ENCODE results near the gene NBEA.
A peak's percentile ranks its signal among the peaks of the same experiment; 100 is the strongest.
"Not testable (repeated sequence)": the region's sequence is repeated elsewhere in the genome, so short reads cannot be mapped to it uniquely, and the experiment has no call there.

Gene NBEA

DNA sequence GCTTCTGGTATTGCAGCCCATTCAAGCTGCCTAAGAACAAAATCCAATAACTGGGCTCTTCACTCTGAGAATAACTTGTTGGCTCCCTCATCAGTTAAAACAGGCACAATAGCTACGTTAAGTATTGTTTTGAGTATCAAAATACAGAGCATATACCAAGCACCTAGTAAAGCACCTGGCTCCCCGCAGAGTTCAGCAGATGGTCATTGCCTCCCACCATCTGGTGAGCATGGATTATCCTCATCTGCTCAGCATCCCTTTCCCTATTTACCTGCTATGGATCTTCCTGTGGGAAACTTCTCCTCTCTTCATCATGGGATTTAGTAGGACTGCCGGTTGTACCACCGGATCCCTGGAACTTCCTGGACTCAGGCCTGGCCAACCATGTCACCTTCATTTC is 733.6 kb downstream of the NBEA start:
- H3K27ac ChIP-seq (ENCODE audit: low read length), result no peak overlapping the region

DNA sequence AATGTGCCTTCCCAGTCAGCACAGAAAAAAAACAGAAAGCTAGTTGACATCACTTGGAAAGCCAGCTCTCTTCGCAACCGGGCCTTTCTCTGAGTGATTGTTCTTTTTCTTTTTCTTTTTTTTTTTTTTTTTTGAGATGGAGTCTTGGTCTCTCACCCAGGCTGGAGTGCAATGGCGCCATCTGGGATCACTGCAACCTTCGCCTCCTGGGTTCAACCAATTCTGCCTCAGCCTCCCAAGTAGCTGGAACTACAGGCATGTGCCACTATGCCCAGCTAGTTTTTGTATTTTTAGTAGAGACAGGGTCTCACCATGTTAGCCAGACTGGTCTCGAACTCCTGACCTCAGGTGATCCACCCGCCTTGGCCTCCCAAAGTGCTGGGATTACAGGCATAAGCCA is 735.8 kb downstream of the NBEA start:
- H3K36me3 ChIP-seq (ENCODE audit: control insufficient read depth in 1 of 2, insufficient read depth in 2 of 2, low read length in 2 of 2); H3K27ac ChIP-seq (ENCODE audit: low read length); H3K4me1 ChIP-seq (ENCODE audit: control insufficient read depth in 1 of 2, insufficient read depth in 2 of 2, low read length in 2 of 2); H3K27me3 ChIP-seq (ENCODE audit: low read depth, low read length); H3K4me3 ChIP-seq (ENCODE audit: low read depth in 1 of 2, low read length in 2 of 2); H3K9me3 ChIP-seq (ENCODE audit: control insufficient read depth in 1 of 2, low read length in 2 of 2): not testable (repeated sequence)

More for the DNA sequence above, 733.6 kb downstream of the NBEA start:
- Histone ChIP-seq H3K4me1 (ENCODE audit: control insufficient read depth in 1 of 2, insufficient read depth in 2 of 2, low read length in 2 of 2) (no peaks in the 10 kb centered on the region), H3K9me3 (ENCODE audit: control insufficient read depth in 1 of 2, low read length in 2 of 2) (peaks cover 0 to 4% of the 10 kb centered on the region in 2 donors), H3K4me3 (ENCODE audit: low read depth in 1 of 2, low read length in 2 of 2) (no peak overlapping the region), H3K27me3 (ENCODE audit: low read depth, low read length) (no peaks in the 10 kb centered on the region), H3K36me3 (ENCODE audit: control insufficient read depth in 1 of 2, insufficient read depth in 2 of 2, low read length in 2 of 2) (peaks cover 0 to 2% of the 10 kb centered on the region in 2 donors)

DNA sequence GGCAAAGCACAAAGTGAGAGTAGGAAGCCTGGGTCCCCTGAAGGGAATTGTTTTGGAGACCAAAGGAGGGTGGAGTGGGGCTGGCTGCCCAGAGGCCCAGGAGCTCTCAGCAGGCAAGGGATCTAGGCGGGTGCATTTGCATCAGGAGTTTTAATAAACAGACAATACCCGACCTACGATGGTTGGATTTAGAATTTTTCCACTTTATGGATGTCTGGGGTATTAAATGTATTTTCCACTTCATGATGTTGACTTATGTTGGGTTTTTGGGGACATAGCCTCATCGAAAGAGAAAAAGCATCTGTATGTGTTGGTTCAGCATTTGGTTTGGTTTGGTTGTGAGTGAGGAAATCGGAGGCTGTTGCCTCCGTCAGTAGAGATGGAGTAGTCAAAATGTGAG is 739.6 kb downstream of the NBEA start:
- no peaks in the 10 kb centered on the region for H3K36me3 ChIP-seq (ENCODE audit: control insufficient read depth in 1 of 2, insufficient read depth in 2 of 2, low read length in 2 of 2)
- no peak overlapping the region for H3K4me3 ChIP-seq (ENCODE audit: low read depth in 1 of 2, low read length in 2 of 2)
- no peaks in the 10 kb centered on the region for H3K4me1 ChIP-seq (ENCODE audit: control insufficient read depth in 1 of 2, insufficient read depth in 2 of 2, low read length in 2 of 2)
- H3K27ac ChIP-seq (ENCODE audit: low read length), result no peak overlapping the region
- H3K9me3 ChIP-seq (ENCODE audit: control insufficient read depth in 1 of 2, low read length in 2 of 2), result peaks cover 0 to 4% of the 10 kb centered on the region in 2 donors
- no peaks in the 10 kb centered on the region for H3K27me3 ChIP-seq (ENCODE audit: low read depth, low read length)

DNA sequence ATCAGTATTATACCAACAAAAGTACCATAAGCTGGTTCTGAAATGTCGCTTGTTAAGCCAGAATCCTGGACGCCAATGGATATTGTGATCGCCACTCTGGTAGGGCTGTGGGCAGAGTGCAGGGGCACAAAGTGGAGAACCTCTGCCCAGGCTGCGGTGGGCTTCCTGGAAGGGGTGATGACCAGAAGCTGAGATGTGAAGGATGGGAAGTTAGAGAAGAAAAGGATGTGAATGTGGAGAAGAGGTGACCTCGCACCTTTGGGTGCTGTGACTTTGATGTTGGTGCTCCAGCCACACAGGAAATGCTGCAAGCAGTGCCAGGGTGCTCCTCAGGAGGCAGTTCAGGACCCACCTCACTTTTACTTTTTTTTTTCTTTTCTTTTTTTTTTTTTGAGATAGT is 742.4 kb downstream of the NBEA start:
- Histone ChIP-seq H3K4me1 (ENCODE audit: control insufficient read depth in 1 of 2, insufficient read depth in 2 of 2, low read length in 2 of 2) (no peaks in the 10 kb centered on the region), H3K4me3 (ENCODE audit: low read depth in 1 of 2, low read length in 2 of 2) (no peak overlapping the region)

DNA sequence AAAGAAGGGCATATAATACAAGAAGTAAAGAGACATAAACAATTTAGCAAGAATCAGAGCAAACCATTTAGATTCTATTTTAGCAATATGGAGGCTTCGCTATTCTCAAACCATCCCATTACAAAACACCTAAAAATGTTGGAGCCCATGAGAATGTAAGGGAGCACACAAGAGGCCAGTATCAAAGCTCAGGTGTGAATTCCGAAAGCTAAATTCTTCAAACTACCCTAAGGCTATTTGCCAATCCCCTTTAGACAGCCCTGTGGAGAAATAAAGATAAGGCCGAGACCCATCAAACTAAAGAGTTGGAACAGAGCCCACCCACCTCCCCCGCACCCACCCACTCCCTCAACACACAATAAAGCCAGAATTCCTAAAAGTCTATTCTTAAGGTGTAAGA is 745.3 kb downstream of the NBEA start:
- H3K27ac ChIP-seq (ENCODE audit: low read length), result no peak overlapping the region
- H3K4me3 ChIP-seq (ENCODE audit: low read depth in 1 of 2, low read length in 2 of 2), result no peak overlapping the region

More for the DNA sequence above, 742.4 kb downstream of the NBEA start:
- Histone ChIP-seq H3K9me3 (ENCODE audit: control insufficient read depth in 1 of 2, low read length in 2 of 2) (no peaks in the 10 kb centered on the region), H3K27me3 (ENCODE audit: low read depth, low read length) (no peaks in the 10 kb centered on the region), H3K36me3 (ENCODE audit: control insufficient read depth in 1 of 2, insufficient read depth in 2 of 2, low read length in 2 of 2) (no peaks in the 10 kb centered on the region), H3K27ac (ENCODE audit: low read length) (no peak overlapping the region)

DNA sequence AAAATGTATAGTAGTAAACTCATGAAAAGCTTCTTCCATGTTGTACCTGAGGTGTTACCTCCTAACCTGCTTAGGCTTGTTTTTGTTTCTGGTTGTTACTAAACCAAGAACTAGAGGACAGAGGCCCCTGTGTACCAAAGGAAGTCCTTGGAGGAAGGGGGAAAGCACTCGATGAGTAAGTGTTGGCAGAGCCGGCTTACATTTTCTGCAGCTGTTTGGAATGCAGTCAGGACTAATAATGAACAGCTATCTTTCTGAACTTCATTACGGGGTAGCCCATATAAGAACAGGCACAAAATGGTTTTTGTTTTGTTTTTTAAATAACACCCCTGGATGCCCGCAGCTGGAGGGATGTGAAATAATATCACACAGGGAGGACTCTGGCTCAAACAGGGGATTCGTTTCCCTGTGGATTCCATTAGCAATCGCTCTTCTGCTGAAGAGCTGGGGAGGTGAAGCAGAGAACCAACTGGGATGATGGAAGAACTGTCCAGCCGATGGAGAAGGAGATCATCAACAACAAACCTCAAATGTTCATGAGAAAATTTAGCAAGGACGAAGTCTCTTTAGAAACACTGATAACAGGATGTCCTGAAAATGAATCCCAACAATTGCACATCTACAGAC is 748.6 kb downstream of the NBEA start:
- H3K9me3 ChIP-seq (ENCODE audit: control insufficient read depth in 1 of 2, low read length in 2 of 2), result no peaks in the 10 kb centered on the region
- H3K27me3 ChIP-seq (ENCODE audit: low read depth, low read length), result no peaks in the 10 kb centered on the region
- no peak overlapping the region for H3K4me3 ChIP-seq (ENCODE audit: low read depth in 1 of 2, low read length in 2 of 2)
- peaks cover 0 to 9% of the 10 kb centered on the region in 2 donors for H3K4me1 ChIP-seq (ENCODE audit: control insufficient read depth in 1 of 2, insufficient read depth in 2 of 2, low read length in 2 of 2)
- H3K36me3 ChIP-seq (ENCODE audit: control insufficient read depth in 1 of 2, insufficient read depth in 2 of 2, low read length in 2 of 2), result no peaks in the 10 kb centered on the region
- no peak overlapping the region for H3K27ac ChIP-seq (ENCODE audit: low read length)

More for the DNA sequence above, 745.3 kb downstream of the NBEA start:
- Histone ChIP-seq H3K9me3 (ENCODE audit: control insufficient read depth in 1 of 2, low read length in 2 of 2) (no peaks in the 10 kb centered on the region), H3K36me3 (ENCODE audit: control insufficient read depth in 1 of 2, insufficient read depth in 2 of 2, low read length in 2 of 2) (no peaks in the 10 kb centered on the region), H3K27me3 (ENCODE audit: low read depth, low read length) (no peaks in the 10 kb centered on the region), H3K4me1 (ENCODE audit: control insufficient read depth in 1 of 2, insufficient read depth in 2 of 2, low read length in 2 of 2) (no peaks in the 10 kb centered on the region)

DNA sequence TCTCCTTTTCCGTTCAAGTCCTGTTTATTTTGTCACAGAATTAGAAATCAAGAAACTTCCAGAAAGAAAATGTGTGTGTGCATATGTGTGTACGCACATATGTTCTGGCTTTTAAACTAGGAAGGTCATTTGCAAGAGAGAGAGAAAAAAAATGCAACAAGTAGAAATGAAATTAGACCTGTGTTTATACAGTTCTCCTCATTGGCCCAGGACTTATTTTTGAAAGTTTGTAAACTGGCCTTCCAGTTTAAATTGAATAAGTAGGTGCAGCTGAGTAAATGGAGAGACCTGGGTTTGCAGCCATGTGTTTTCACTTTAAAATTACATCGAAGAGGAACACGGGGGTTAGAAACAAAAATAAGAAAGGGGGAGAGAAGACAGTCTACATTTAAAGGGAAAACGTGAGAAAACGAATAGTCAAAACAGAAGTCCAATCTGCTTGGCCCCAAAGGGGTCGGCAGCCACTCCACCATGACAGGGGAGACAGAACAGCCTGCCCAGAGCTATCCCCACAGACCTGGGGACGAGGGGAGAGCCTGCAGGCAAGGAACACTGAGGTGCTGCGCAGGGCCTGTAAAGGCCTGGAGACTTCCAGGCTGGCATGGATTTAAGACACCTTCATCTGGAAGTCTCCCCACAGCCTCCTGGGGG is 751.2 kb downstream of the NBEA start:
- Histone ChIP-seq H3K9me3 (ENCODE audit: control insufficient read depth in 1 of 2, low read length in 2 of 2) (no peaks in the 10 kb centered on the region), H3K27me3 (ENCODE audit: low read depth, low read length) (no peaks in the 10 kb centered on the region), H3K4me1 (ENCODE audit: control insufficient read depth in 1 of 2, insufficient read depth in 2 of 2, low read length in 2 of 2) (peaks cover 0 to 9% of the 10 kb centered on the region in 2 donors), H3K27ac (ENCODE audit: low read length) (peak overlapping the region; percentile 16), H3K4me3 (ENCODE audit: low read depth in 1 of 2, low read length in 2 of 2) (peak overlapping the region in 1 of 2 donors; percentile 11), H3K36me3 (ENCODE audit: control insufficient read depth in 1 of 2, insufficient read depth in 2 of 2, low read length in 2 of 2) (no peaks in the 10 kb centered on the region)

DNA sequence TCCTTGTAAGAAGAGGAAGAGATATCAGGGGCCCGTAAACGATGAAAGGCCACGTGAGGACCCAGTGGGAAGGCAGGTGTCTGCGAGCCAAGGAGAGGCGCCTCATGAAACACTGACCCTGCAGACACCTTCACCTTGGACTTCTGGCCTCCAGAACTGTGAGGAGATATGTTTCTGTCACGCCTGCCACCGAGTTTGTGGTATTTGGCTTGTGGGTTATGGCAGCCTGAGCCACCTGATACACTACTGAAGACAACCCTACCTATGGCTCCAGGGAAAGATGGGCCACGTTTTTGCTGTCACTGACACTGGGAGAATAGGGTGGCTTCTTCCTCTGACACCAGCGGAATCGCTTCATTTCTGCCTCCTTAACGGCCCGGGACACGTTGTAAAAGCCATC is 752.0 kb downstream of the NBEA start:
- Histone ChIP-seq H3K9me3 (ENCODE audit: control insufficient read depth in 1 of 2, low read length in 2 of 2) (no peaks in the 10 kb centered on the region), H3K27ac (ENCODE audit: low read length) (no peak overlapping the region), H3K36me3 (ENCODE audit: control insufficient read depth in 1 of 2, insufficient read depth in 2 of 2, low read length in 2 of 2) (no peaks in the 10 kb centered on the region), H3K27me3 (ENCODE audit: low read depth, low read length) (no peaks in the 10 kb centered on the region), H3K4me1 (ENCODE audit: control insufficient read depth in 1 of 2, insufficient read depth in 2 of 2, low read length in 2 of 2) (peaks cover 0 to 17% of the 10 kb centered on the region in 2 donors), H3K4me3 (ENCODE audit: low read depth in 1 of 2, low read length in 2 of 2) (no peak overlapping the region)

DNA sequence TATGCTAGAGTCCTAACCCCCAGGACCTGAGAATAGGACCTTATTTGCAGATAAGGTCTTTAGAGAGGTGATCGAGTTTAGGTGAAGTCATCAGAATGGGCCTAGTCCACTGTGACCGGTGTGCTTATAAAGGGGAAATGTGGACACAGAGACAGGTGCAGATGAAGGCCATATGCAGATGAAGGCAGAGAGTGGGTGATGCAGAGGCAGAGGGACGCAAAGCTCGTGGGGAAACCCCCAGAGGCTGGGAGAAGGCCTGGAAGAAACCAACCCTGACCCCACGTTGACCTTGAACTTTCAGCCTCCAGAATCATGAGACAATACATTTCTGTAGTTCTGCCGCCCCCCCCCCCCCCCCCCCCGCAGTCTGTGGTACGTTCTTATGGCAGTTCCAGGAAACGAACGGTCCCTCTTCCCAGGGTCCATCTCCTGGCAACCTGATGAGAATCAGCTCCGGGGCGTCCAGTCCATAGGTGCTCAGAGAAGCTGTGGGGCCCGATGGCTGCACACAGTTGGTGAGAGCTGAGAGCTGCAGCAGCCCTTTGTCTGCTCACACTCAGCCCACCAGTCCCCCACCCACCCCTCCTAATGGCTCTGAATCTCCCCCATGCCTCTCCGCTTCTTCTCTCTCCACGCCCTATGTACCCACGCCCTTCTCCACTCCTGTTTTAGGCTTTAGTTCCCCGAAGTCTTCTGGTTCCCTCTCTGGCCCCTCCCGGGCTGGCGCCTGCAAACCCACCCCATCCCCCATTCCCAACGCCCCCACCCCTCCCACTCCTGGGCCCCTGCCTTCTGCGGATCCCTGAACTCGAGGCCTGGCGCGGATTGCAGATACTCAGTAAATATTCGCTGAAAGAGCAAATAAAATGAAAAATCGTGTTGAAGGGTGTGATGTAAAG is 752.7 kb downstream of the NBEA start:
- H3K27ac ChIP-seq (ENCODE audit: low read length), result no peak overlapping the region

DNA sequence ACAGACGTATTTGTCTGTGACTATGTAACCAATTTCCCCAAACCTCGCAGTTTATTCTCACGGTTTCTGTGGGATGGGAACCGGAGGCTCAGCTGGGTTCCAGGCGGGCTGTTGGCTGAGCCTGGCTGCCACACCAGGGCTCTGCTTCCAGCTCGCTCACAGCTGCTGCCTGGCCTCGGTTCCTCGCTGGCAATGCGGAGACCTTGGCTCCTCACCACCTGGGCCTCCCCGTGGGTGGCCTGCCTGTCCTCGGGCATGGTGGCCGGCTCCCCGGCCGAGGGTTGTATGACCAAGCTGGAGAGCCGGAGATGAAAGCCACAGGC is 753.3 kb downstream of the NBEA start:
- no peak overlapping the region for H3K4me3 ChIP-seq (ENCODE audit: low read depth in 1 of 2, low read length in 2 of 2)
- H3K27ac ChIP-seq (ENCODE audit: low read length), result no peak overlapping the region
- no peaks in the 10 kb centered on the region for H3K27me3 ChIP-seq (ENCODE audit: low read depth, low read length)

More for the DNA sequence above, 752.7 kb downstream of the NBEA start:
- peaks cover 0 to 20% of the 10 kb centered on the region in 2 donors for H3K4me1 ChIP-seq (ENCODE audit: control insufficient read depth in 1 of 2, insufficient read depth in 2 of 2, low read length in 2 of 2)
- H3K36me3 ChIP-seq (ENCODE audit: control insufficient read depth in 1 of 2, insufficient read depth in 2 of 2, low read length in 2 of 2), result no peaks in the 10 kb centered on the region
- H3K4me3 ChIP-seq (ENCODE audit: low read depth in 1 of 2, low read length in 2 of 2), result no peak overlapping the region
- H3K9me3 ChIP-seq (ENCODE audit: control insufficient read depth in 1 of 2, low read length in 2 of 2), result no peaks in the 10 kb centered on the region
- H3K27me3 ChIP-seq (ENCODE audit: low read depth, low read length), result no peaks in the 10 kb centered on the region

DNA sequence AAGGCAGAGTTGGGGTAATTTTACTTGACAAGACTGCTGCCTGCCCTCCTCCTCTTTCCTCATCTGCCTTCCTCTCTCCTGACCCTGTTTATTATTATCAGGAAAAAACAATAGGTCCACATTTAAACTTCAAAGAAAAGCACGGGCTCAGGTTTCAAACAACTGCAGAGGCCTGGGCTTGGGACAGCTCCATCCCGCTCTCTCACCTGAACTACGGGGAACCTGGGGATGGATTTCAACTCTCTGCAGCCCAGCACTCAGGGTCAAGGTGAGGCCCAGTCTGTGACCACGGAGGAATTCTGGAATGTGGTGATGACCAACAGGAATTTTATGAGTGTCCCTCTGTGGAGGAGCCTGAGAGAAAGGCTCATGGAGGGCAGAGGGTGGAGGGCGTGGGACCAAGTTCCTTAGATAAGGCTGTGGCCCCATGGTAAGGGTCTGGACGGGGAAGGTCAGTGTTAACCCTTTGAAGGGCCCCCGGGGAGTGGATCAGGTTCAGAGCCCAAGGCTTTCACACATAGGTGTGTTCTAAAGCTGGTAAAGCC is 755.2 kb downstream of the NBEA start:
- H3K4me3 ChIP-seq (ENCODE audit: low read depth in 1 of 2, low read length in 2 of 2), result no peak overlapping the region
- peaks cover 0 to 20% of the 10 kb centered on the region in 2 donors for H3K4me1 ChIP-seq (ENCODE audit: control insufficient read depth in 1 of 2, insufficient read depth in 2 of 2, low read length in 2 of 2)
- H3K27me3 ChIP-seq (ENCODE audit: low read depth, low read length), result no peaks in the 10 kb centered on the region
- no peak overlapping the region for H3K27ac ChIP-seq (ENCODE audit: low read length)
- H3K9me3 ChIP-seq (ENCODE audit: control insufficient read depth in 1 of 2, low read length in 2 of 2), result no peaks in the 10 kb centered on the region
- H3K36me3 ChIP-seq (ENCODE audit: control insufficient read depth in 1 of 2, insufficient read depth in 2 of 2, low read length in 2 of 2), result no peaks in the 10 kb centered on the region

More for the DNA sequence above, 753.3 kb downstream of the NBEA start:
- Histone ChIP-seq H3K4me1 (ENCODE audit: control insufficient read depth in 1 of 2, insufficient read depth in 2 of 2, low read length in 2 of 2) (peaks cover 0 to 20% of the 10 kb centered on the region in 2 donors), H3K9me3 (ENCODE audit: control insufficient read depth in 1 of 2, low read length in 2 of 2) (no peaks in the 10 kb centered on the region), H3K36me3 (ENCODE audit: control insufficient read depth in 1 of 2, insufficient read depth in 2 of 2, low read length in 2 of 2) (no peaks in the 10 kb centered on the region)
